ENCODE results near the gene GPRC5D.

GRCh38 chr12:12946686-12947355 lies 5.1 kb downstream of the GPRC5D start:
- TF ChIP-seq POLR2AphosphoS5 (IDR thresholded peaks at IDR 0.05; ENCODE audit: low read depth, low read length): no peak
- no peak for TF ChIP-seq TAF1 (IDR thresholded peaks at IDR 0.05; ENCODE audit: low read depth, low read length)

Measured in GM12891 (cell line).